ENCODE data around the gene FIGN. TPM values are rescaled to one million over a fixed set of nuclear protein-coding genes. Genes with fewer than 3 reads are reported as not detected.

The FIGN gene
- total and polyA plus RNA-seq, 2 of the 13 experiments (the other 11 are each of a cell fraction or from before 2014, with no cell fraction given) = 6.6 to 6.7 TPM

DNA sequence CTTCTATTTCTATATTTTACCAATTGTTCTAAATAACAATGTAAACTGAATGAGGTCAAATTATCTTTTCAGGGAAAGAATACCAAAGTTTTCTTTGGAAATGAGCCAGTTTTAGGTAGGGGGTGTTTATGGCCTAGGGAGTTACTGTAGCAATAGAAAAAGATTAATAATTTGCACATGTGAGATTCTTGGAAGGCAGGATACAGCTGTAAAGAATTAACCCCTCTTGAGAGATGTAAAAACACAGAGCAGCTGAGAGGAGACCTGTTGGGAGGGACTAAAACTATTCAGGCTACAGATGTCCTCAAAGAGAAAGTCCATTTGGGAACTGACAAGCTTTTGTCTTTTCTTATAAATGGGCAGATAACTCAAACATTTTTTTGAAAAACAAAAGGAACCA, 182.2 kb downstream of the FIGN start:
- Histone ChIP-seq H3K9me3 (ENCODE audit: low read length) (no peaks in the 10 kb centered on the region), H3K4me3 (replicated peaks in 1 of 3; ENCODE audit: insufficient read depth in 1 of 3, low read depth in 2 of 3, low read length in 3 of 3) (no peak overlapping the region), H2AFZ (ENCODE audit: low read length) (no peak overlapping the region), H3K9ac (ENCODE audit: insufficient read depth, low read depth, low read length) (no peak overlapping the region), H3K36me3 (replicated peaks in 1 of 2; ENCODE audit: control insufficient read depth in 1 of 2, insufficient read depth in 2 of 2, low read length in 2 of 2) (no peaks in the 10 kb centered on the region), H3K27ac (ENCODE audit: extremely low read length, insufficient read depth, low read length) (no peak overlapping the region), H3K4me1 (ENCODE audit: insufficient read depth, low read length) (no peaks in the 10 kb centered on the region), H3K27me3 (ENCODE audit: control insufficient read depth in 1 of 2, insufficient read depth in 2 of 2, low read length in 2 of 2) (no peaks in the 10 kb centered on the region), H3K79me2 (ENCODE audit: insufficient read depth, low read length) (no peaks in the 10 kb centered on the region), H3K4me2 (ENCODE audit: low read depth, low read length) (no peak overlapping the region), H4K20me1 (ENCODE audit: insufficient read depth, low read length) (no peaks in the 10 kb centered on the region)
- FAIRE-seq (no peak), ATAC-seq (no peak), DNase-seq (ENCODE audit: low spot score) (no peak)
- ChIA-PET POLR2A (no interaction called here), CTCF (ENCODE audit: low intra/inter-chr PET ratio, low total read pairs) (no interaction called here)
- TF ChIP-seq POLR2A (IDR thresholded peaks at IDR 0.05; ENCODE audit: insufficient read depth in 1 of 2, low read depth in 2 of 2, low read length in 2 of 2) (no peak), ZNF18 (CRISPR knock-in tag; IDR thresholded peaks at IDR 0.05; ENCODE audit: insufficient replicate concordance) (no peak), NFE2 (CRISPR knock-in tag; IDR thresholded peaks at IDR 0.05) (no peak), ZNF615 (CRISPR knock-in tag; IDR thresholded peaks at IDR 0.05; ENCODE audit: borderline replicate concordance) (no peak), TBP (CRISPR knock-in tag; IDR thresholded peaks at IDR 0.05) (no peak), MTF1 (CRISPR knock-in tag; IDR thresholded peaks at IDR 0.05) (no peak)
- in situ Hi-C loops (cut with HindIII; ENCODE audit: extremely low pct_ligation_motif_present, low pct_unique_long_range_greater_than_20kb) (no loop called here), intact Hi-C loops (cut with micrococcal nuclease; ENCODE audit: unreplicated experiment) (no loop called here)
- BruUV-seq (replicated peaks) = no TSS peak

GRCh38 chr2:163552758-163553157, 183.1 kb downstream of the FIGN start:
- H3K9ac ChIP-seq (ENCODE audit: insufficient read depth, low read depth, low read length) = no peak overlapping the region
- no peak for FAIRE-seq
- H3K9me3 ChIP-seq (ENCODE audit: low read length) = no peaks in the 10 kb centered on the region
- H2AFZ ChIP-seq (ENCODE audit: low read length) = no peak overlapping the region
- H3K27ac ChIP-seq (ENCODE audit: extremely low read length, insufficient read depth, low read length) = no peak overlapping the region
- no peak for DNase-seq (ENCODE audit: low spot score)
- H3K36me3 ChIP-seq (replicated peaks in 1 of 2; ENCODE audit: control insufficient read depth in 1 of 2, insufficient read depth in 2 of 2, low read length in 2 of 2) = no peaks in the 10 kb centered on the region
- ChIA-PET POLR2A (no interaction called here), CTCF (ENCODE audit: low intra/inter-chr PET ratio, low total read pairs) (no interaction called here)
- in situ Hi-C loops (cut with HindIII; ENCODE audit: extremely low pct_ligation_motif_present, low pct_unique_long_range_greater_than_20kb) = no loop called here
- no peaks in the 10 kb centered on the region for H3K4me1 ChIP-seq (ENCODE audit: insufficient read depth, low read length)
- no peaks in the 10 kb centered on the region for H4K20me1 ChIP-seq (ENCODE audit: insufficient read depth, low read length)
- BruUV-seq (replicated peaks) = no TSS peak
- WGBS (ENCODE audit: low lambda C conversion rate) = 24% methylated on average over 2 of the region's 2 CpGs
- H3K4me3 ChIP-seq (replicated peaks in 1 of 3; ENCODE audit: insufficient read depth in 1 of 3, low read depth in 2 of 3, low read length in 3 of 3) = no peak overlapping the region
- intact Hi-C loops (cut with micrococcal nuclease; ENCODE audit: unreplicated experiment) = no loop called here
- H3K4me2 ChIP-seq (ENCODE audit: low read depth, low read length) = no peak overlapping the region
- no peak for ATAC-seq
- H3K79me2 ChIP-seq (ENCODE audit: insufficient read depth, low read length) = no peaks in the 10 kb centered on the region
- H3K27me3 ChIP-seq (ENCODE audit: control insufficient read depth in 1 of 2, insufficient read depth in 2 of 2, low read length in 2 of 2) = no peaks in the 10 kb centered on the region
- TF ChIP-seq JDP2 (CRISPR knock-in tag; IDR thresholded peaks at IDR 0.05; ENCODE audit: borderline replicate concordance) (no peak), TARDBP (CRISPR knock-in tag; IDR thresholded peaks at IDR 0.05) (no peak), ZNF569 (CRISPR knock-in tag; IDR thresholded peaks at IDR 0.05; ENCODE audit: borderline replicate concordance) (no peak), RARG (CRISPR knock-in tag; IDR thresholded peaks at IDR 0.05; ENCODE audit: low read depth) (no peak), ZSCAN29 (CRISPR knock-in tag; conservative IDR thresholded peaks at IDR 0.05) (no peak), ATF5 (CRISPR knock-in tag; IDR thresholded peaks at IDR 0.05; ENCODE audit: low read depth) (no peak), ZMYM2 (CRISPR knock-in tag; IDR thresholded peaks at IDR 0.05) (no peak), MAF1 (CRISPR knock-in tag; IDR thresholded peaks at IDR 0.05; ENCODE audit: borderline replicate concordance) (no peak), ZNF337 (CRISPR knock-in tag; IDR thresholded peaks at IDR 0.05; ENCODE audit: borderline replicate concordance, low read depth) (no peak), IKZF4 (CRISPR knock-in tag; IDR thresholded peaks at IDR 0.05; ENCODE audit: borderline replicate concordance, low read depth, not compliant biosample characterization) (no peak), SAP130 (CRISPR knock-in tag; IDR thresholded peaks at IDR 0.05; ENCODE audit: low read depth) (no peak)
- TF ChIP-seq, protein P1, sequence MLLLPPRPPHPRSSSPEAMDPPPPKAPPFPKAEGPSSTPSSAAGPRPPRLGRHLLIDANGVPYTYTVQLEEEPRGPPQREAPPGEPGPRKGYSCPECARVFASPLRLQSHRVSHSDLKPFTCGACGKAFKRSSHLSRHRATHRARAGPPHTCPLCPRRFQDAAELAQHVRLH (CRISPR knock-in tag; IDR thresholded peaks at IDR 0.05; ENCODE audit: borderline replicate concordance, low read depth) = no peak

All from HepG2 (cell line).